NK-92 treated with Interleukin-12 subunit alpha and Interleukin-12 subunit beta, amount 100 ng/mL, for 24 hours (cell line): ENCODE measurements around the gene TMEM200C.
"Not testable (repeated sequence)": the region's sequence is repeated elsewhere in the genome, so short reads cannot be mapped to it uniquely, and the experiment has no call there.

Experiments
- DNase-seq: peaks from one replicate; lab custom pipeline; 2025; lab: John Stamatoyannopoulos, UW

The TMEM200C gene

GRCh38 chr18:5891854-5892215 is 3.5 kb downstream of the TMEM200C start:
- no peak for DNase-seq

- no peak for DNase-seq
Observed at GRCh38 chr18:5891184-5891853, 4.0 kb downstream of the TMEM200C start.

- no peak for DNase-seq
Observed at GRCh38 chr18:5890331-5891183, 4.8 kb downstream of the TMEM200C start.

GRCh38 chr18:5885361-5885760 is 10.0 kb downstream of the TMEM200C start:
- DNase-seq = no peak

GRCh38 chr18:5884375-5884774 is 10.9 kb downstream of the TMEM200C start:
- no peak for DNase-seq

- DNase-seq = no peak
Observed at GRCh38 chr18:5879479-5879882, 15.8 kb downstream of the TMEM200C start.

- DNase-seq = no peak
Observed at GRCh38 chr18:5876891-5877290, 18.4 kb downstream of the TMEM200C start.

- no peak for DNase-seq
Observed at GRCh38 chr18:5874336-5874735, 21.0 kb downstream of the TMEM200C start.

GRCh38 chr18:5872886-5873285 is 22.4 kb downstream of the TMEM200C start:
- DNase-seq = no peak

GRCh38 chr18:5871426-5871825 is 23.9 kb downstream of the TMEM200C start:
- no peak for DNase-seq

GRCh38 chr18:5868218-5868854 is 27.0 kb downstream of the TMEM200C start:
- DNase-seq = no peak

GRCh38 chr18:5865521-5865920 is 29.8 kb downstream of the TMEM200C start:
- no peak for DNase-seq

GRCh38 chr18:5862127-5862526 is 33.2 kb downstream of the TMEM200C start:
- not testable (repeated sequence) for DNase-seq

GRCh38 chr18:5857180-5857579 is 38.1 kb downstream of the TMEM200C start:
- no peak for DNase-seq

GRCh38 chr18:5853253-5853652 is 42.1 kb downstream of the TMEM200C start:
- DNase-seq = no peak

GRCh38 chr18:5851998-5852397 is 43.3 kb downstream of the TMEM200C start:
- no peak for DNase-seq

- DNase-seq = no peak
Observed at GRCh38 chr18:5842653-5843052, 52.7 kb downstream of the TMEM200C start.

- no peak for DNase-seq
Observed at GRCh38 chr18:5841518-5841917, 53.8 kb downstream of the TMEM200C start.

- no peak for DNase-seq
Observed at GRCh38 chr18:5840547-5840946, 54.8 kb downstream of the TMEM200C start.

GRCh38 chr18:5840025-5840424 is 55.3 kb downstream of the TMEM200C start:
- DNase-seq = no peak

GRCh38 chr18:5839102-5839501 is 56.2 kb downstream of the TMEM200C start:
- no peak for DNase-seq
